ENCODE data around the gene ITGA3. TPM values are rescaled to one million over a fixed set of nuclear protein-coding genes. Genes with fewer than 3 reads are reported as not detected.
A peak's percentile ranks its signal among the peaks of the same experiment; 100 is the strongest.
"Not testable (repeated sequence)": the region's sequence is repeated elsewhere in the genome, so short reads cannot be mapped to it uniquely, and the experiment has no call there.

The ITGA3 gene
- total and polyA plus RNA-seq, 7 donors, result 15.6 to 85.1 (median 38.4) TPM

- TF ChIP-seq POLR2A (IDR thresholded peaks at IDR 0.05), result no peak
- TF ChIP-seq CTCF (IDR thresholded peaks at IDR 0.05), result no peak
- TF ChIP-seq EP300 (IDR thresholded peaks at IDR 0.05), result no peak
- TF ChIP-seq POLR2AphosphoS5 (IDR thresholded peaks at IDR 0.05), result peak; percentile 33 to 72 (median 66)
- H3K27me3 ChIP-seq, result no peaks in the 10 kb centered on the region
- H3K9me3 ChIP-seq, result no peaks in the 10 kb centered on the region
- intact Hi-C loops (cut with DNase I), result loop anchor here (2.0 kb wide), 1 partner anchor 17 kb away; no protein-coding TSS in a partner anchor
- 59 to 72% methylated on average over 14 of the region's 14 CpGs for WGBS, 2 donors
- H3K36me3 ChIP-seq, result no peaks in the 10 kb centered on the region
- H3K4me1 ChIP-seq, result peaks cover 0 to 58% (median 48%) of the 10 kb centered on the region in 4 donors
- no peak overlapping the region for H3K4me3 ChIP-seq
- DNase-seq, result peak; percentile 92
- H3K27ac ChIP-seq, result peak overlapping the region; percentile 53 to 84 (median 80)
Measured at GRCh38 chr17:50037321-50038107, 18.4 kb upstream of the ITGA3 start.

- H3K9me3 ChIP-seq, result no peaks in the 10 kb centered on the region
- H3K27me3 ChIP-seq, result no peaks in the 10 kb centered on the region
- H3K4me3 ChIP-seq, result no peak overlapping the region
- peaks cover 0 to 43% (median 36%) of the 10 kb centered on the region in 4 donors for H3K4me1 ChIP-seq
- intact Hi-C loops (cut with DNase I), result loop anchor here (2.0 kb wide), 1 partner anchor 16 kb away; no protein-coding TSS in a partner anchor
- H3K27ac ChIP-seq, result no peak overlapping the region
- no peak for DNase-seq
- TF ChIP-seq POLR2AphosphoS5 (IDR thresholded peaks at IDR 0.05) (no peak), CTCF (IDR thresholded peaks at IDR 0.05) (no peak), EP300 (IDR thresholded peaks at IDR 0.05) (no peak), POLR2A (IDR thresholded peaks at IDR 0.05) (no peak)
- 82 to 83% methylated on average over 4 of the region's 4 CpGs for WGBS, 2 donors
- no peaks in the 10 kb centered on the region for H3K36me3 ChIP-seq
Measured at GRCh38 chr17:50039058-50039457, 16.9 kb upstream of the ITGA3 start.

- WGBS, 2 donors, result 90 to 97% methylated on average over 5 of the region's 5 CpGs
- H3K4me3 ChIP-seq; intact Hi-C loops (cut with DNase I); DNase-seq; H3K27ac ChIP-seq; H3K27me3 ChIP-seq; H3K9me3 ChIP-seq; H3K36me3 ChIP-seq: not testable (repeated sequence)
- peaks cover 0 to 29% (median 28%) of the 10 kb centered on the region in 4 donors for H3K4me1 ChIP-seq
Measured at GRCh38 chr17:50040496-50040895, 15.4 kb upstream of the ITGA3 start.

- Histone ChIP-seq H3K27me3 (no peaks in the 10 kb centered on the region), H3K36me3 (no peaks in the 10 kb centered on the region), H3K27ac (no peak overlapping the region), H3K4me3 (no peak overlapping the region), H3K9me3 (no peaks in the 10 kb centered on the region), H3K4me1 (peaks cover 0 to 13% (median 11%) of the 10 kb centered on the region in 4 donors)
- TF ChIP-seq EP300 (IDR thresholded peaks at IDR 0.05) (no peak), POLR2A (IDR thresholded peaks at IDR 0.05) (no peak), POLR2AphosphoS5 (IDR thresholded peaks at IDR 0.05) (no peak), CTCF (IDR thresholded peaks at IDR 0.05) (no peak)
- 87 to 93% methylated on average over 5 of the region's 5 CpGs for WGBS, 2 donors
- intact Hi-C loops (cut with DNase I), result no loop called here
- DNase-seq, result no peak
Measured at GRCh38 chr17:50042211-50042610, 13.7 kb upstream of the ITGA3 start.

GRCh38 chr17:50043290-50044148 is 12.4 kb upstream of the ITGA3 start:
- Histone ChIP-seq H3K9me3 (no peaks in the 10 kb centered on the region), H3K4me3 (no peak overlapping the region), H3K36me3 (no peaks in the 10 kb centered on the region), H3K4me1 (peaks cover 0 to 7% (median 4%) of the 10 kb centered on the region in 4 donors), H3K27me3 (no peaks in the 10 kb centered on the region), H3K27ac (peak overlapping the region in 1 of 4 donors; percentile 32)
- WGBS, 2 donors, result 52 to 74% methylated on average over 16 of the region's 16 CpGs
- intact Hi-C loops (cut with DNase I), result no loop called here
- no peak for DNase-seq
- TF ChIP-seq CTCF (IDR thresholded peaks at IDR 0.05) (no peak), EP300 (IDR thresholded peaks at IDR 0.05) (no peak)
